OCI-LY3 (cell line): Measurements from ENCODE around the gene PIGS.
A peak's percentile ranks its signal among the peaks of the same experiment; 100 is the strongest.

Experiments
- H2AFZ ChIP-seq: fragments of 200-600, 300-600 bp; shearing (Covaris generic); 2 replicates; pipeline ENCODE4 v1.6.0; 2014; ENCODE audit warnings: antibody characterized with exemption, low read depth, low read length
- H3K27ac ChIP-seq: fragments of 200-600, 300-600 bp; sonication (generic); 2 replicates; pipeline ENCODE4 v1.5.1; 2014; ENCODE audit warnings: mild to moderate bottlenecking, low read length, moderate library complexity, mixed read lengths
- H3K27me3 ChIP-seq: fragments of 200-600, 300-600 bp; sonication (generic); 2 replicates; pipeline ENCODE4 v1.6.1; 2014; ENCODE audit warnings: low read depth, low read length, mixed read lengths
- H3K36me3 ChIP-seq: fragments of 200-600, 300-600 bp; sonication (generic); replicated peaks from 2 replicates; pipeline ENCODE3; 2014; ENCODE audit warnings: low read depth, low read length, mixed read lengths
- H3K4me1 ChIP-seq: fragments of 300-600, 200-600 bp; sonication (generic); 2 replicates; pipeline ENCODE4 v1.6.1; 2014; ENCODE audit warnings: low read length, mixed read lengths
- H3K4me2 ChIP-seq: fragments of 200-600, 300-600 bp; sonication (generic); 2 replicates; pipeline ENCODE4 v1.6.1; 2014; ENCODE audit warnings: low read length, mixed read lengths
- H3K4me3 ChIP-seq: fragments of 300-600, 200-600 bp; sonication (generic); 2 replicates; pipeline ENCODE4 v1.5.1; 2014; ENCODE audit warnings: antibody characterized with exemption, mild to moderate bottlenecking, low read length, moderate library complexity
- H3K79me2 ChIP-seq: fragments of 300-600, 200-600 bp; shearing (Covaris generic); 2 replicates; pipeline ENCODE4 v1.6.1; 2014; ENCODE audit warnings: mild to moderate bottlenecking, low read length, mixed read lengths
- H3K9ac ChIP-seq: fragments of 300-600, 200-600 bp; shearing (Covaris generic); 2 replicates; pipeline ENCODE4 v1.6.0; 2014; ENCODE audit warnings: mild to moderate bottlenecking, low read length, moderate library complexity
- H3K9me3 ChIP-seq: fragments of 200-600, 300-600 bp; shearing (Covaris generic); 2 replicates; pipeline ENCODE4 v1.6.1; 2014; ENCODE audit warnings: low read length, mixed read lengths; ENCODE audit not compliant: insufficient read depth
- H4K20me1 ChIP-seq: fragments of 200-600, 300-600 bp; sonication (generic); 2 replicates; pipeline ENCODE4 v1.6.1; 2016; ENCODE audit warnings: low read length, mixed read lengths; ENCODE audit not compliant: insufficient read depth
- EZH2phosphoT487 ChIP-seq: fragments of 200-600 bp; shearing (Covaris generic); IDR thresholded peaks from 2 replicates; pipeline ENCODE4 v1.6.1; 2018; ENCODE audit warnings: antibody characterized with exemption, mixed run types, low read depth
- TF ChIP-seq, protein P1 (sequence below): fragments of 200-600, 300-600 bp; sonication (generic); IDR thresholded peaks from 2 replicates; pipeline ENCODE4 v1.5.1; 2014; ENCODE audit warnings: antibody characterized with exemption, low read length, low read depth

Gene PIGS

DNA sequence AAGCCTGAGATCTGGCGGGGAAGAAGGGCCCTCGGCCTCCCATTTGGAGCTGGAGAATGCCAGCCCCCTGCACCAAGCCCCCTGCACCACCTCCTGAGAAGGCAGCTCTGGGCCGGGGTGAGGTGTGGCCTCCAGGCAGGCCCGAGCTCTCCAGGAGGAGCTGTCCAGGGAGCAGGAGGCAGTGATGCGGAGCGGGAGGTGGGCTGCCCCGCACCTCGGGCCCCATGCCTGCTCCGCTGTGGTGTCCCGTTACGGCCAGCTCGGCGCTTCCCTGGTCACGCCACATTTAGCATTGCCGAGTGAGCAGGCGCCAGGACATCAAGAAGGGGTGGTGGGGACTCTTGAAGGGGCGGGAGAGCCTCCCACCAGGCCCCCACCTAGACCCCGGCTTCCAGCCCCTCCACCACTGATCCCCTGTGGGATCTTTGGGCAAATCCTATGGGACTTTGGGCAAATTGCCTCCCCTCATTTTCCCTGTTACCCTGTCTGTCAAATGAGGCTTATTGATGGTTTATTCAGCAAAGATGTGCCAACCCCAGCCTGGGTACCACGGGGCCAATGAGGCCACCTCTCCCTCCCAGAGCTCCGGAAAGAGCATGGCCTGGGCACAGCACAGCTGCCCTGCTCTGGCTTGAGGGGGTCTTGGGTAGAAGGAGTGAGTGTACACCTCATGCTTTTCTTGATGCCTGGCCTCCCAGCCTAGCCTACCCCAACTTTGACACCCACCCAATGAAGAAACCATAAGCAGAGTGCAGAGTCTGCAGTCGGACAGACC lies 49.8 kb downstream of the PIGS start:
- H3K79me2 ChIP-seq = no peaks in the 10 kb centered on the region
- TF ChIP-seq, protein P1, sequence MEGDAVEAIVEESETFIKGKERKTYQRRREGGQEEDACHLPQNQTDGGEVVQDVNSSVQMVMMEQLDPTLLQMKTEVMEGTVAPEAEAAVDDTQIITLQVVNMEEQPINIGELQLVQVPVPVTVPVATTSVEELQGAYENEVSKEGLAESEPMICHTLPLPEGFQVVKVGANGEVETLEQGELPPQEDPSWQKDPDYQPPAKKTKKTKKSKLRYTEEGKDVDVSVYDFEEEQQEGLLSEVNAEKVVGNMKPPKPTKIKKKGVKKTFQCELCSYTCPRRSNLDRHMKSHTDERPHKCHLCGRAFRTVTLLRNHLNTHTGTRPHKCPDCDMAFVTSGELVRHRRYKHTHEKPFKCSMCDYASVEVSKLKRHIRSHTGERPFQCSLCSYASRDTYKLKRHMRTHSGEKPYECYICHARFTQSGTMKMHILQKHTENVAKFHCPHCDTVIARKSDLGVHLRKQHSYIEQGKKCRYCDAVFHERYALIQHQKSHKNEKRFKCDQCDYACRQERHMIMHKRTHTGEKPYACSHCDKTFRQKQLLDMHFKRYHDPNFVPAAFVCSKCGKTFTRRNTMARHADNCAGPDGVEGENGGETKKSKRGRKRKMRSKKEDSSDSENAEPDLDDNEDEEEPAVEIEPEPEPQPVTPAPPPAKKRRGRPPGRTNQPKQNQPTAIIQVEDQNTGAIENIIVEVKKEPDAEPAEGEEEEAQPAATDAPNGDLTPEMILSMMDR = no peak
- no peak for TF ChIP-seq EZH2phosphoT487
- no peak overlapping the region for H2AFZ ChIP-seq
- H3K9ac ChIP-seq = no peak overlapping the region
- H3K27ac ChIP-seq = no peak overlapping the region
- H3K9me3 ChIP-seq = no peaks in the 10 kb centered on the region
- H3K4me3 ChIP-seq = no peak overlapping the region
- H3K4me2 ChIP-seq = no peak overlapping the region
- peaks cover 19% of the 10 kb centered on the region for H3K4me1 ChIP-seq
- no peaks in the 10 kb centered on the region for H3K27me3 ChIP-seq
- no peaks in the 10 kb centered on the region for H3K36me3 ChIP-seq
- no peaks in the 10 kb centered on the region for H4K20me1 ChIP-seq

DNA sequence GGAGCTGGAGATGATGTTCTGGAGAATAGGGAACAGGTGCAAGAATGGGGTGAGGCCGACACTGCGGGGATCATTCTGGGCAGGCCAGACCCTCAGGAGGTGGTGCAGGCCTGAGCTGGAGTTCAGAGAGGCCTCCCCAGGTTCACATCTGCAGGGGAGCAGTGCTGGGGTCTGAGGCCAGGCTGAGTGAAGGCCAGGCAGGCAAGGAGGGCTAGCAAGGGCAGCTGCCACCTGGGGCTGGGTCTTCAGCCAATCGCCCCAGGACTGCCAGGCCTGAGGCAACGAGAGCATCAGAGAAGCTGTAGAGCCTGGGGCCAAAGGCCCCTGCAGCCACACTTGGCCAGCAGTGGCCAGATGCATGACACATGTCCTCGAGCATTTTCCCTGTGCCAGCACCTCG lies 50.6 kb downstream of the PIGS start:
- Histone ChIP-seq H4K20me1 (no peaks in the 10 kb centered on the region), H3K27me3 (no peaks in the 10 kb centered on the region), H3K9me3 (peaks cover 5% of the 10 kb centered on the region), H3K4me2 (no peak overlapping the region), H3K36me3 (no peaks in the 10 kb centered on the region), H3K4me1 (peaks cover 19% of the 10 kb centered on the region), H2AFZ (no peak overlapping the region), H3K9ac (no peak overlapping the region), H3K79me2 (no peaks in the 10 kb centered on the region), H3K27ac (no peak overlapping the region), H3K4me3 (no peak overlapping the region)
- TF ChIP-seq, protein P1 = no peak
- TF ChIP-seq EZH2phosphoT487 = no peak

DNA sequence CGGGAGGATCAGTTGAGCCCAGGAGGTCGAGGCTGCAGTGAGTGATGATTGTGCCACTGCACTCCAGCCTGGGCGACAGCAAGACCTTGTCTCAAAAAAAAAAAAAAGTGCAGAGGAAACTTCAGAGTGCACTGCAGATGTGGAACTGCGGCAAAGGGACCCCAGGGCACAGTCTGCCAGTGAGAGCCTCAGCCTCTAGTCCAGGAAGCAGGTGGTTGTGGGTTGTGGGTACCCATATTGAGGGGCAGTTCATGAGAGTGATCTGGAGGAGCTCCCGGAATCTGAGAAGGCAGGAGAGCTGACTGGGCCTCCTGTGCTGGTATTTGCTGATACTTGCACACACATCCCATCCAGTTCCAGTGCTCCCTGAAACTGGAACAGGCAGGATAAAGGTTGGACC lies 52.1 kb downstream of the PIGS start:
- no peak overlapping the region for H3K4me3 ChIP-seq
- peaks cover 5% of the 10 kb centered on the region for H3K9me3 ChIP-seq
- no peak overlapping the region for H3K27ac ChIP-seq
- H4K20me1 ChIP-seq = no peaks in the 10 kb centered on the region
- H3K27me3 ChIP-seq = peaks cover 11% of the 10 kb centered on the region
- TF ChIP-seq, protein P1 = no peak
- TF ChIP-seq EZH2phosphoT487 = no peak
- peak overlapping the region; percentile 93; the same call in 1 of the 2 replicates for H3K4me2 ChIP-seq
- H3K79me2 ChIP-seq = no peaks in the 10 kb centered on the region
- H2AFZ ChIP-seq = no peak overlapping the region
- H3K36me3 ChIP-seq = no peaks in the 10 kb centered on the region
- H3K4me1 ChIP-seq = peaks cover 30% of the 10 kb centered on the region
- H3K9ac ChIP-seq = no peak overlapping the region

DNA sequence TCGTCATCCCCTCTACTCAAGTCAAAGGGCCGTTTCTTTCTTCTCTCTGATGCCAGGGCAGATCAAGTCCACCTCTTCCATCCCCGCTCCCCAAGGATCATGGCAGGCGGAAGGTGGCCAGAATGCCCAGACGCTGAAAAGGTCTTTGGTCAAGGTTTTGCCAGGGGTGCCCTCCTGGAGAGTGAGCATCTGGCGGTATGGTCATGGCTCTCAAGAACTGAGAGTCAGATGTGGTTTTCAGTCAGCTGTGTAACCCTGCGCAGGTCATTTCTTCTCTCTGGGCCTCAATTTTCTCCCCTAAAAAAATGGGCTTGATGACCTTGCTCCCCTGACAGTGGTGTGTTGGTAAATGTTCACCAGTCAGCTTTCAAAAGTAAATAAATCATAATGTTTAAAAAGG lies 52.7 kb downstream of the PIGS start:
- H3K79me2 ChIP-seq = no peaks in the 10 kb centered on the region
- peak overlapping the region; percentile 70 for H2AFZ ChIP-seq
- peak overlapping the region; percentile 93 for H3K4me2 ChIP-seq
- H3K4me1 ChIP-seq = peaks cover 31% of the 10 kb centered on the region
- peak overlapping the region; percentile 60 for H3K4me3 ChIP-seq
- TF ChIP-seq EZH2phosphoT487 = no peak
- TF ChIP-seq, protein P1 = no peak
- H3K27me3 ChIP-seq = peaks cover 17% of the 10 kb centered on the region
- no peaks in the 10 kb centered on the region for H4K20me1 ChIP-seq
- peak overlapping the region; percentile 69 for H3K27ac ChIP-seq
- no peaks in the 10 kb centered on the region for H3K36me3 ChIP-seq
- H3K9me3 ChIP-seq = peaks cover 5% of the 10 kb centered on the region
- H3K9ac ChIP-seq = peak overlapping the region; percentile 57; the same call in 1 of the 2 replicates
